A673 (cell line): ENCODE data around the gene ANO4. TPM values are rescaled to one million over a fixed set of nuclear protein-coding genes. Genes with fewer than 3 reads are reported as not detected.

Experiments
- BruUV-seq: library from RNA; stranded (reverse); fragments of 400-500 nt; replicated peaks from 2 replicates; lab custom pipeline; 2021; lab: Mats Ljungman, UMichigan
- CTCF ChIA-PET: fragments of 300-600 bp; sonication (Branson Sonifier 250); formaldehyde crosslinking; loops from one replicate; lab custom pipeline; 2022; ENCODE audit warnings: antibody characterized with exemption; lab: Charles Lee
- POLR2A ChIA-PET: fragments of 300-600 bp; sonication (Branson Sonifier 250); formaldehyde crosslinking; loops from one replicate; lab custom pipeline; 2022; ENCODE audit warnings: antibody characterized with exemption; ENCODE audit not compliant: low non-redundant PET; lab: Charles Lee
- DNase-seq: peaks from one replicate; pipeline ENCODE4 v3.0.0-alpha.2; 2015; ENCODE audit warnings: low spot score
- H3K27ac ChIP-seq: fragments of 200-600 bp; sonication (generic); 2 replicates; pipeline ENCODE4 v1.5.1; 2016; ENCODE audit warnings: mixed run types, low read depth, mild to moderate bottlenecking, mixed read lengths, antibody characterized with exemption, low read length; ENCODE audit not compliant: poor library complexity, severe bottlenecking
- H3K27me3 ChIP-seq: fragments of 200-600 bp; sonication (generic); replicated peaks from 2 replicates; pipeline ENCODE4 v1.6.1; 2017; ENCODE audit warnings: mixed run types, low read depth, mild to moderate bottlenecking, mixed read lengths, antibody characterized with exemption, low read length; ENCODE audit not compliant: insufficient read depth, poor library complexity
- H3K36me3 ChIP-seq: fragments of 200-600 bp; sonication (generic); 2 replicates; pipeline ENCODE4 v1.6.1; 2016; ENCODE audit warnings: mixed run types, mild to moderate bottlenecking, mixed read lengths, antibody characterized with exemption, low read length; ENCODE audit not compliant: insufficient read depth, poor library complexity, severe bottlenecking
- H3K4me1 ChIP-seq: fragments of 200-600 bp; sonication (generic); 2 replicates; pipeline ENCODE4 v1.6.1; 2017; ENCODE audit warnings: mixed run types, mild to moderate bottlenecking, mixed read lengths, antibody characterized with exemption, low read length; ENCODE audit not compliant: insufficient read depth, poor library complexity, severe bottlenecking
- H3K4me3 ChIP-seq: fragments of 200-600 bp; sonication (generic); 2 replicates; pipeline ENCODE4 v1.5.1; 2016; ENCODE audit warnings: low read depth, mixed run types, mild to moderate bottlenecking, mixed read lengths, low read length; ENCODE audit not compliant: poor library complexity, severe bottlenecking
- H3K9me3 ChIP-seq: fragments of 200-600 bp; sonication (generic); 2 replicates; pipeline ENCODE4 v1.6.1; 2016; ENCODE audit warnings: mixed run types, low read depth, mild to moderate bottlenecking, mixed read lengths, antibody characterized with exemption, low read length; ENCODE audit not compliant: poor library complexity, severe bottlenecking
- CTCF ChIP-seq: fragments of 300-800, 200-600 bp; sonication (generic); conservative IDR thresholded peaks from 2 replicates; pipeline ENCODE4 v1.5.1; 2017; ENCODE audit warnings: low read depth, mild to moderate bottlenecking, antibody characterized with exemption, low read length, moderate library complexity, mixed read lengths
- EZH2 ChIP-seq: fragments of 200-600 bp; sonication (generic); IDR thresholded peaks from 2 replicates; pipeline ENCODE4 v1.6.1; 2017; ENCODE audit warnings: borderline replicate concordance, low read depth, mild to moderate bottlenecking, mixed read lengths, antibody characterized with exemption, low read length; ENCODE audit not compliant: poor library complexity, severe bottlenecking
- intact Hi-C: fragments of 100-400 bp; cut with micrococcal nuclease; formaldehyde crosslinking; loops from one replicate; pipeline ENCODE4 v1.10.0; 2022; ENCODE audit not compliant: unreplicated experiment
- total RNA-seq: library from RNA; stranded (reverse); gene quantifications from 2 replicates; pipeline ENCODE4 v1.2.3, GENCODE V29; 2021

ANO4 gene
- total RNA-seq, 1 experiment from 2014 or later: 9.3 TPM

- no peak for DNase-seq
- no peaks in the 10 kb centered on the region for H3K27me3 ChIP-seq
- no peaks in the 10 kb centered on the region for H3K4me1 ChIP-seq
- H3K27ac ChIP-seq: no peak overlapping the region
- intact Hi-C loops: no loop called here
- H3K9me3 ChIP-seq: no peaks in the 10 kb centered on the region
- BruUV-seq: no TSS peak
- no peaks in the 10 kb centered on the region for H3K36me3 ChIP-seq
- H3K4me3 ChIP-seq: no peak overlapping the region
- ChIA-PET CTCF (no interaction called here), POLR2A (no interaction called here)
- TF ChIP-seq CTCF (no peak), EZH2 (no peak)
Observed at GRCh38 chr12:100767371-100767770, 27.2 kb upstream of the ANO4 start.

- ChIA-PET CTCF (no interaction called here), POLR2A (no interaction called here)
- intact Hi-C loops: no loop called here
- Histone ChIP-seq H3K4me3 (no peak overlapping the region), H3K27me3 (no peaks in the 10 kb centered on the region), H3K9me3 (no peaks in the 10 kb centered on the region), H3K27ac (no peak overlapping the region), H3K36me3 (no peaks in the 10 kb centered on the region), H3K4me1 (no peaks in the 10 kb centered on the region)
- no TSS peak for BruUV-seq
- TF ChIP-seq CTCF (no peak), EZH2 (no peak)
- DNase-seq: no peak
Observed at GRCh38 chr12:100767950-100768349, 26.6 kb upstream of the ANO4 start.

GRCh38 chr12:100778967-100779590 is 15.5 kb upstream of the ANO4 start:
- H3K27me3 ChIP-seq: no peaks in the 10 kb centered on the region
- no peak overlapping the region for H3K4me3 ChIP-seq
- no TSS peak for BruUV-seq
- H3K27ac ChIP-seq: no peak overlapping the region
- ChIA-PET POLR2A (no interaction called here), CTCF (no interaction called here)
- H3K4me1 ChIP-seq: no peaks in the 10 kb centered on the region
- no peaks in the 10 kb centered on the region for H3K9me3 ChIP-seq
- no peak for DNase-seq
- no peak for TF ChIP-seq CTCF
- no peak for TF ChIP-seq EZH2
- no peaks in the 10 kb centered on the region for H3K36me3 ChIP-seq
- intact Hi-C loops: no loop called here
